Measurements from ENCODE around the gene GCK. TPM values are rescaled to one million over a fixed set of nuclear protein-coding genes. Genes with fewer than 3 reads are reported as not detected.
A peak's percentile ranks its signal among the peaks of the same experiment; 100 is the strongest.

Gene GCK
- total RNA-seq, 1 experiment from 2014 or later, result 2.8 TPM

DNA sequence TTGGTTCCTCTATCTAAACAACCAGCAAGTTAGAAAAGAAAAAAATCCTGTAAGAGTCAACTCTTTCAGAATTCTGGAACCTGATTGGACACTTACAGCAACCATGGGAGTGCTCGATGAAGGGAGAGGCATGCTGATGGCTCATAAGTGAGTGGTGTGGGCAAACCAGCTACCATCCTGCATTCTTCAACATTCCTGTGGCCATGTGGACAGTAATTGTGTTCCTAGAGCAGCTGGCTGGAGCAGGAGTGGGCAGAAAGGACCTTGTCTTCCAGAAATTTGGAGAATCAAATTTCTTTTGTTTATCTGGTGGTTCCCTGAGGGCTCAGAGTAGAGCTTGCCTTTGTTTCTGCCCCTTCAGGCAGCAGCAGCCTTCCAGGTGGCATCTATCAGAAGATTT lies 25.6 kb downstream of the GCK start:
- H3K36me3 ChIP-seq (replicated peaks; ENCODE audit: control insufficient read depth, insufficient read depth, low read length), result no peaks in the 10 kb centered on the region
- no peak for DNase-seq
- no peaks in the 10 kb centered on the region for H3K27me3 ChIP-seq (ENCODE audit: control insufficient read depth, insufficient read depth, low read length)

DNA sequence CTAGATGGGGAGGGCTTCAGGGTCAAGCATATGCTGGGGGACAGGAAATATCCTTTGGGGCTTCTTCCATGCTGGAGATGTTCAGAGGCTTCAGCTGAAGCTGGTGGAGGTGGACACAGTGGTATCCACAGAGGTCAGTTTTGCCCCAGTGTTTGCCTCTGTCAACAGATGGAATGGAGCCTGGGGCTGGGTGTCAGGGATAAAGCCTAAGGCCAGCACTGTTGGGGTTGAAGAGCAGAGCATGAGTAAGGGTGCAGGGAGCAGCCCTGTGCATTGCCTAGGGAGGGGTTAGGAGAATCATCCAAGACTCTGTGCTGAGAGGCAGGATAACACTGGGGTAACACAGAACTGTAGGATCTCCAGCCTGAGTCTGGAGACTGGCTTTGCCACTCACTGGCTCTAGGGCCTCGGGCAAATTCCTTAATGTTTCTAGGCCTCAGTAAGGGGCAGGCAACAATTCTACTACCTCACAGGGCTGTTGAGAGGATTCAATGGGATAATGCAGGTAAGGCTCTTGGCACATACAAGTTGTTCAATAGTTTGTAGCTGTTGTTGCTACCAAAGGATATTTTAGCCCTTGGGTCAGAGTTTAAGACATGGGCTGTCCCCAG lies 26.3 kb downstream of the GCK start:
- no peaks in the 10 kb centered on the region for H3K27me3 ChIP-seq (ENCODE audit: control insufficient read depth, insufficient read depth, low read length)
- no peak overlapping the region for H3K4me3 ChIP-seq (ENCODE audit: insufficient read depth, low read depth, low read length)
- no peaks in the 10 kb centered on the region for H3K36me3 ChIP-seq (replicated peaks; ENCODE audit: control insufficient read depth, insufficient read depth, low read length)
- no peak for DNase-seq

More for the DNA sequence above, 25.6 kb downstream of the GCK start:
- H3K4me3 ChIP-seq (ENCODE audit: insufficient read depth, low read depth, low read length), result no peak overlapping the region

DNA sequence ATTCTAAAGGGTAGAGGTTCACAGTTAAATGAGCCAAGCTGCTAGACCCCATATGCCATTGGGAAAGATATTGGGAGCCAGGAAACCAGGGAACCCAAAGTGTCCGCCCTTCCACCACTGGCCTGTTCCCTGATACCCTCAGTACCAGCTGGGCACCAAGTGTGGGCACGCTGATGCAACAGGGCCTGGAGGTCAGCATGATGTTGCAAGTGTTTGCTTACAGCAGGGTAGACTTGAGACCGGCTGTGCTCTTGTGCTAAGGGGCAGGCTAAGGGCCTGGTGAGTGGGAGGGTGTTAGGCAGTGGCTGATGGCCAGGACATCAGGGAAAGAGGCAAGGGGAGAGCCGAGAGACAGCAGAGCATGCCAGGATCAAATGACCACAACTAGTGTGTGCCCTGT lies 27.1 kb downstream of the GCK start:
- H3K27me3 ChIP-seq (ENCODE audit: control insufficient read depth, insufficient read depth, low read length), result no peaks in the 10 kb centered on the region
- no peaks in the 10 kb centered on the region for H3K36me3 ChIP-seq (replicated peaks; ENCODE audit: control insufficient read depth, insufficient read depth, low read length)
- no peak for DNase-seq
- no peak overlapping the region for H3K4me3 ChIP-seq (ENCODE audit: insufficient read depth, low read depth, low read length)

DNA sequence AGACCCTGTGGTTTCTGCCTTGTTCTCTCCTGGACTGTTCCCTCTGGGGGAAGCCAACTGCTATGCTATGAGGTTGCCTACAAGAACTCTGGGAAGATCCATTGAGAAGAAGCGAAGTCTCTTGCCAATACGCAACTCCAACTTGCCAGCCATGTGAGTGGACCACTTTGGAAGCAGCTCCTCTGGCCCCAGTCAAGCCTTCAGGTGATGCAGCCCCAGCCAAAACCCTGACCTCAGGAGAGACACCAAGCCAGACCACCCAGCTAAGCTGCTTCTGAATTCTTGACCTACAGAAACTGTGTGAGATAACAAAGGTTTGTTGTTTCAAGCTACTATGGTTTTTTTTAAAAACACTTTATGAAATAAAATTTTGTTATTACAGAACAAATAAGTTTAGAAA lies 27.9 kb downstream of the GCK start:
- Histone ChIP-seq H3K36me3 (replicated peaks; ENCODE audit: control insufficient read depth, insufficient read depth, low read length) (no peaks in the 10 kb centered on the region), H3K4me3 (ENCODE audit: insufficient read depth, low read depth, low read length) (no peak overlapping the region), H3K27me3 (ENCODE audit: control insufficient read depth, insufficient read depth, low read length) (no peaks in the 10 kb centered on the region)
- no peak for DNase-seq

DNA sequence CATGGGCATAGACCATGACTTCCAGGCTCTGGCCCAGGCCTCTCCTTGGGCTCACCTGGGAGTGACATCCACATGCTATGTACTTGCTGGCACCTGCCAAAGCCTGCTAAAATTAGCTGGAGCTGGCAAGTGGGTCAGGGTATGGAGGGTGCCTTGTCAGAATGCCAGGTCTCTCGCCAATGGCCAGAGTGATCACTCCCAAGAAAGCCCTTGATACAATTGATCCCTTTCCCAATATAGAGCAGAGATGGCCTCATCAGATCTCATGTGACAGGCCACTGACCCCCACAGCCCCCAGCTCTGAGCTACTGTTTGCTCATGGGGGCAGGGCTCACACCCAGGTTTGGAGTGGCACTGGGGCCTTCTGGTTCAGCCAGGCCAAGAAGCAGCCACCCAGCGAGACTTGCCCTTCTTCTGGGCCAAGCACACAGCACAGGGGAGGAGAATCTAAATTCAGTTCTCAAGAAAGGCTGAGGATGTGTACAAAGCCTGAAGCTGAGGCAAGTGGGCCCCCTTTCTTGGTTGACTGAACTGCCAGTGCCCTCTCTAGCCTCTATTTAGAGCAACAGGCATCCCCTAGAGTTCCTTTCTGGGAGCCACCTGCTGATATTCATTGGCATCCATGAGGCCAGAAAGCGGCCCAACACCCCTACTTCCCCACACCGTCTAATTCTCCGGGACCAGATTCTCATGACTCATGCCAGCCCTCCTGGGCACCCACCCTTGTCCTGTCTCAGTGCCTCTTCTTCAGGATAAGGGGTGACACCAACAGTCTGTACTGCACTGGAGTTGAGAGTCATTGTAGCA lies 29.2 kb downstream of the GCK start:
- DNase-seq, result no peak
- Histone ChIP-seq H3K36me3 (replicated peaks; ENCODE audit: control insufficient read depth, insufficient read depth, low read length) (no peaks in the 10 kb centered on the region), H3K4me3 (ENCODE audit: insufficient read depth, low read depth, low read length) (no peak overlapping the region), H3K27me3 (ENCODE audit: control insufficient read depth, insufficient read depth, low read length) (no peaks in the 10 kb centered on the region)

DNA sequence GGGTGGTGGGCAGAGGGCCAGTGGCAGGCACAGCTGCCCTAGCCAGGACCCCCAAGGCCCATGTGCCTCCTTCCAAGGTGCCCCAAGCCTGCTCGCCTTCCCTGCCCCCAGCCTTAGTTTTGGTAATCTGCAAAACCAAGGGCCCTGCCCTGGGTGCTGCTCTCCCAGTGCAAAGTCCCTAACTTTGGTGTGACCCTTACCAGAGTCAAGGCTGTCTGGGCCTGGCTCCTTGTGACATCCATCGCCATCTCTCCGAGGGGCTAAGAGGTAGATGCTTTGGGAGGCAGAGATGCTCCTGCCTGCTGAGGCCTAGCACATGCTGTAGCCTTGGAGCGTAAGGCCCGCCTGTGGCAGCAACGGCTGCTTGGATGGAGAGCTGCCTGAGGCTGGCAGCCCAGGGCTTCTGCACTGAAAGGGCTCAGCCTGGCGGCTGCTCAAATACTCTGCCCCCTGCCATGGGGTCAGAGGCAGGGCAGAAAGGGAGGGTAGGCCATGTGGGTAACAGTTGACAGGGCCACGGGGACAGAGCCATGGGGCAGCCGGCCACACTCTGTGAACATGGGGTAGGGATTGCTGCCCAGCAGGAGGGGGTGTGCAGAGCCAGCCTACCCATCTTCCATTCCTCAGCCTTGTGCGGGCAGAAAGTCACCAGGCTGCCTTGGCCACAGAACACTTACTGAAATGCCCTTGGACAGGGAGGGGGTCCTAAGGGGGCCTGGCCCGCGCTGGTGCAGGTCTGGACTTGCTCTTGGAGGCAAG lies 30.2 kb downstream of the GCK start:
- Histone ChIP-seq H3K27me3 (ENCODE audit: control insufficient read depth, insufficient read depth, low read length) (no peaks in the 10 kb centered on the region), H3K36me3 (replicated peaks; ENCODE audit: control insufficient read depth, insufficient read depth, low read length) (no peaks in the 10 kb centered on the region), H3K4me3 (ENCODE audit: insufficient read depth, low read depth, low read length) (no peak overlapping the region)
- peak; percentile 37 for DNase-seq

DNA sequence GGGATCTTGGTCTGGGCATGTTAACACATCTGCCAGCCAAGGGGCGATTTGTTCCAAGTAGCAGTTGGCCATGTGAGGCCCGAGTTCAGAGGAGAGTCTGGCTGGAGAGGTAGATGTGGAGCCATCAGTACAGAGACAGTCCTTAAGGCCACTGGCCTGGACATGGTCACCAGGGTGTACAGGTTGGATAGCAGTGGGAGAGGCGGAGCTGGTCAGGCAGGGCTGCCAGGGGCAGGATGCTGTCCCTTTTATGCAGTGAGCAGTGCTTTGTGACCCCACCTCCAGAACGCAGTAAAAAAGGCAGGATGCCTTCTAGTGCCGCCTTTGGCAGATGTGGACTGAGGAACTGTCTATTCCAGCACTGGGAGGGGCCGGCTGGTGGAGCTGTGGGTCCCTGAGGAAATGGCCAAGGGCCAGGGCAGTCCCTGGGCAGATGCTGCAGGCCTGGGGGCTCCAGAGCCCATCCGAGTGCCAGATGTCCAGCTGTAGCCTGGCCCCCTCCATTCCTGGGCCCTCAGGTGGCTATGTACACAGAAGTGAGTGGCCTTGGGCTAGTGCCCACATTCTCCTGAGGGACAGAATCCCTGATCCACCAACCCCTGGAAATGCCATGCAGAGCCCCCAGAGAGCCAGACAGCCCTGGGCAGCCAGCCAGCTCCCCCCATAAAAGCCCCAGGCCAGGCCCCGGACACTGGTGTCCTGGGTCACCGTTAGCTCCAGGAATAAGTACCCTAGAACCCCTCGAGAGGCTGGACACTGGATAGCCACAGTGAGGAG lies 31.0 kb downstream of the GCK start:
- DNase-seq, result peak; percentile 37
- no peak overlapping the region for H3K4me3 ChIP-seq (ENCODE audit: insufficient read depth, low read depth, low read length)
- no peaks in the 10 kb centered on the region for H3K27me3 ChIP-seq (ENCODE audit: control insufficient read depth, insufficient read depth, low read length)
- no peaks in the 10 kb centered on the region for H3K36me3 ChIP-seq (replicated peaks; ENCODE audit: control insufficient read depth, insufficient read depth, low read length)

DNA sequence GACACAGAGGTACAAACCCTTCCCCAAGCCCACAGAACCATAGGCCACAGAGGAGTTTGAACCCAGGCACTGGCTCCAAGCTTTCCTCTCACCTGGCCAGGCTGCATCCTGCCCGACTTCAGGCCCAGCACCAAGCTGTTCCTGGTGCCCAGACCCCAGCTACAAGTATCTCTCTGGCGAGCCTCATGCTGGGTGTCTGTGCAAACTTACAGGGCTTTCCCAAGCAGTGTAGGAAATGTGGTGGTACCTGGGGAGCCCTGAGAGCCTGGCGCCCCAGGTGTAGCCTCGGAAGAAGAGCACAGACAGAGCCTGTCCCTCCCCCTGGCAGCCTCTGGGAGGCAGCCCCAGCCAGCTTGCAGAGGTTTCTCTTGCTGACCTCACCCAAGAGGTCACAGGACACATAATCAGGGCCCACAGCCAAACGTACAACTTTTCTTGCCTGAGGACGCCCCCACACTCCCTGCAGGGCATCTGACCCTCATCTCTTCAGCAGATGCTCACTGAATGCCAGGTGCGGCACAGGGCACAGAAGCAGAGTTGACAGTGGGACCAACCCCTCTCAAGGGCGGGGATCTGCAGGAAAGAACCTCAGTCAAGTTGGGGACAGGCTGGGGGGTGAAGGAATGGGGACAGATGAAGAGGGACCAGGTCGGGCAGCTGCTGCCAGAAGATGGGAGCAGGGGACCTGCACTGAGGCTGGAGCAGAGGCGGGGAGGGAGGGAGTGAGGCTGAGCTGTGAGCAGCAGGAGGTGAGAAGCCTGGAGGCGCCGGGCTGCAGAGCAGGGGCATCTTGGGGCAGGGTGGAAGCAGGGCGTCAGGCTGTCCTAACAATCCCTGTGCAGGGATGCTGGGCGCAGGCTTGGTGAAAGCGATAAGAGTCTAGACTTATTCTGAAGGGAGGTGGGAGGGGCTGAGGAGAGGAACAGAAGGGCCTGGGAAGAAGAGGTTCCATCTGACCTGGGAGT lies 31.8 kb downstream of the GCK start:
- DNase-seq, result peak; percentile 76
- Histone ChIP-seq H3K36me3 (replicated peaks; ENCODE audit: control insufficient read depth, insufficient read depth, low read length) (no peaks in the 10 kb centered on the region), H3K27me3 (ENCODE audit: control insufficient read depth, insufficient read depth, low read length) (no peaks in the 10 kb centered on the region), H3K4me3 (ENCODE audit: insufficient read depth, low read depth, low read length) (no peak overlapping the region)

DNA sequence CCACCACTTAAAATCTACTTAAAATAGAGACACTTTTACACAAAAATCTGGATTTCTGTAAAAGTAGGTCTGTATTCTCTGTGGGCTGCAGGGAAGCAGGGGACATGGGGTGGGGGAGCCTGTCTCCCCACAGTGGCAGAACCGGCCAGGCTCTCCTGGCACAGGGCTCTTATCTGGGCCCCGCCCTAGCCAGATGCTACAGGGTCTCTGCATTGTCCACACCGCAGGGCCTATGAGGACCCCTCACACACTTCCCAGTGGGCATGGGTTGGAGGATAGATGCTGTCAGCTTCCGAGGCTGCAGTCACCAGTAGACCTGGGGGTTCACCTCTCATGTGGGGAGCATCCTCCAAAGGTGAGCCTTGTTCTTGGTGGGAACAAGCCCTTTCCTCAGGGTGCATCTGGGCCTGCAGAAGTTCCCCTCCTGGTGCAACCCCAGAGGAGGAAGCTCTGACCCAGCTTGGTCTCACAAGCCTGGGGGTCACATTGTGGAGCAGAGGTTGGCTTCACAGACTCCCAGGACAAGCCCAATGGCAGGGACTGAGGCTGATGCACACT lies 32.7 kb downstream of the GCK start:
- peak; percentile 22 for DNase-seq
- Histone ChIP-seq H3K27me3 (ENCODE audit: control insufficient read depth, insufficient read depth, low read length) (no peaks in the 10 kb centered on the region), H3K4me3 (ENCODE audit: insufficient read depth, low read depth, low read length) (no peak overlapping the region), H3K36me3 (replicated peaks; ENCODE audit: control insufficient read depth, insufficient read depth, low read length) (no peaks in the 10 kb centered on the region)

DNA sequence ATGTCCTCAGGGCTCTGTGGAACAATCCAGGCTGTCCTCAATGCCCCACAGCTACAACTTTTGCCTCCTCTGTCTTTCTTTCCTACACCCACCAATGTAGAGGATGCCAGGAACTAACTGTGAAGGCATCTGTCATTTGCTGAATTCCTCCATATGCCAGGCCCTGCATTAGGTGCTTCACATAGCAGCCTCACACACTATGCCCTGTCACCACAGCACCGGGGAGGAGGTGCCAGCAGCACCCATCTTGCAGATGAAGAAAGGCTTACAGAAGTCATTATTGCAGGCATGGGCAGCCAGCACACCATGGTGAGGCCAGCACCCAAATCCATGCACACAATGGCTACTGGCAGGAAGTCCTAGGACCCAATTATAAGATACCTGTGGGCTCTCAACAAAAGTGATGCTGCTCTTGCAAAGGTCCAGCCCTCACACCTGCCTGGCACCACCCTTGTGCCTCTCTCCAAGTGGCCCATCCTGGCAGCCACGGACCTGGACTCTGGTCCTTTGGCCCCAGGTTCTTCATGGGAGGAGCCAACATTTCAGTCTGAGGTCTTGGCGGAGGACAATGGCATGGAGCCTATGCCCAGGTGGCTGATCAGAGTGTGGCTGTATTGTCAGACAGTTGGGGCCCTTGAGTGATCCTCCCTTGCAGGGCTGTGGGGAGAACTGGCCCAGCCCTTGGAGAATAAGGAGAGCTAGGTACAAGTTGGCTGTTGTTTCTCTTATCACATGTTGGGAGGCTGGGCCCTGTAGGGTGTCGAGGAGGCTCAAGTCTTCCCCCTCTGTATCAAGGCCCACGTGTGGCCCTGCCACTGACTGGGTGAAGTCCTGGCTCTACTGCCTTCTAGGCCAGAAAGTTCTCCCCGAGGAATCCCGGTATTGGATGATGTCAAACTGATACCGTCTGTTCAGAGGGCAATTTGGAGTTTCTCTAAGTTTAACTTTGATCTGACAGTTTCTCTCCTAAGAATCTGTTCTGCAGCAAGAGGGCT lies 33.8 kb downstream of the GCK start:
- no peak overlapping the region for H3K4me3 ChIP-seq (ENCODE audit: insufficient read depth, low read depth, low read length)
- H3K36me3 ChIP-seq (replicated peaks; ENCODE audit: control insufficient read depth, insufficient read depth, low read length), result no peaks in the 10 kb centered on the region
- no peaks in the 10 kb centered on the region for H3K27me3 ChIP-seq (ENCODE audit: control insufficient read depth, insufficient read depth, low read length)
- peak; percentile 18 for DNase-seq

DNA sequence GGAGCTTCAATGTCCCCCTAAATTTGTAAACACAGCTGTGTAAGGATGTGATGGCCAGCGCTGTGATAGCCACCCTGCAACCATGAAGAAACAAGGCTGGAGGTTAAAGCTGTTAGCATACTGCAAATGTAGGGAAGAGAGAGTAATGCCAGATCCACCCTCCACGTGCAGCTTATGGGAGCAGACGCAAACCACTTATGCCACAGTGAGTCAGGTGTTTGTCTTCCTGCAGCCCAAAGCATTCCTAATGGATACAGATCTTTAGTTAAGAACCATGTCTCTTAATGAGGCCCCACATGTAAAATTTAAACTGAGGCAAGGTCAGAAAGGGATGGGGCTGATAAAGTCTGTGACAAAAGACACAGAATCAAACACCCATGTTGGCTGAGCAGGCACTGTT lies 34.5 kb downstream of the GCK start:
- H3K4me3 ChIP-seq (ENCODE audit: insufficient read depth, low read depth, low read length), result no peak overlapping the region
- no peaks in the 10 kb centered on the region for H3K27me3 ChIP-seq (ENCODE audit: control insufficient read depth, insufficient read depth, low read length)
- no peaks in the 10 kb centered on the region for H3K36me3 ChIP-seq (replicated peaks; ENCODE audit: control insufficient read depth, insufficient read depth, low read length)
- peak; percentile 15 for DNase-seq

DNA sequence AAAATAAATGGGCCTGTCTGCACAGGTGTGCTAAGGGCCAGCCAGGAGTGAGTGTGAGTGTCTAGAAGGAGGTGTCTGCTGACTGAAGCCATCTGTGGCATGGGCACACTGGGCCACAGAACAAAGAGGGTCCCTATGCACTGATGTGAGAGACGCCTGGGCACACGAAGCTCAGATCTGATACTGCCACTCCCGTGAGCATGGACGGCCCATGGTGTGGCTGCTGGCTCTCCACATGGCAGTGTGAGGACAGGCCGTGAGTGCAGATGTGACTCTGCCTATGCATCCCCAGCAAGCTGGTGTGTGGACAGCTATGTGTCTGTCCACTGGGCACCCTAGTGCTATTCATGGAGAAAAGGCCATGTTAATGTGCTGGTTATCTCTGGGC lies 35.3 kb downstream of the GCK start:
- no peaks in the 10 kb centered on the region; the same call in 1 of the 2 replicates for H3K27me3 ChIP-seq (ENCODE audit: control insufficient read depth, insufficient read depth, low read length)
- peak; percentile 19 for DNase-seq
- H3K4me3 ChIP-seq (ENCODE audit: insufficient read depth, low read depth, low read length), result no peak overlapping the region
- H3K36me3 ChIP-seq (replicated peaks; ENCODE audit: control insufficient read depth, insufficient read depth, low read length), result no peaks in the 10 kb centered on the region

Data from H7 (cell line).